Stimulated activated CD8-positive, alpha-beta memory T cell treated with anti-CD3 and anti-CD28 coated beads, Interleukin-7, amount 100 ng/mL, for 1 hour (primary cell): ENCODE data around the gene BRF1.
"Not testable (repeated sequence)": the region's sequence is repeated elsewhere in the genome, so short reads cannot be mapped to it uniquely, and the experiment has no call there.

Experiments
- DNase-seq, 2 donors: peaks; one replicate each; pipeline ENCODE4 v3.0.0-alpha.2; 2020; ENCODE audit warnings: low read depth in 2 of 2

Gene BRF1

GRCh38 chr14:105288936-105289335, 11.9 kb downstream of the BRF1 start:
- not testable (repeated sequence) for DNase-seq

DNA sequence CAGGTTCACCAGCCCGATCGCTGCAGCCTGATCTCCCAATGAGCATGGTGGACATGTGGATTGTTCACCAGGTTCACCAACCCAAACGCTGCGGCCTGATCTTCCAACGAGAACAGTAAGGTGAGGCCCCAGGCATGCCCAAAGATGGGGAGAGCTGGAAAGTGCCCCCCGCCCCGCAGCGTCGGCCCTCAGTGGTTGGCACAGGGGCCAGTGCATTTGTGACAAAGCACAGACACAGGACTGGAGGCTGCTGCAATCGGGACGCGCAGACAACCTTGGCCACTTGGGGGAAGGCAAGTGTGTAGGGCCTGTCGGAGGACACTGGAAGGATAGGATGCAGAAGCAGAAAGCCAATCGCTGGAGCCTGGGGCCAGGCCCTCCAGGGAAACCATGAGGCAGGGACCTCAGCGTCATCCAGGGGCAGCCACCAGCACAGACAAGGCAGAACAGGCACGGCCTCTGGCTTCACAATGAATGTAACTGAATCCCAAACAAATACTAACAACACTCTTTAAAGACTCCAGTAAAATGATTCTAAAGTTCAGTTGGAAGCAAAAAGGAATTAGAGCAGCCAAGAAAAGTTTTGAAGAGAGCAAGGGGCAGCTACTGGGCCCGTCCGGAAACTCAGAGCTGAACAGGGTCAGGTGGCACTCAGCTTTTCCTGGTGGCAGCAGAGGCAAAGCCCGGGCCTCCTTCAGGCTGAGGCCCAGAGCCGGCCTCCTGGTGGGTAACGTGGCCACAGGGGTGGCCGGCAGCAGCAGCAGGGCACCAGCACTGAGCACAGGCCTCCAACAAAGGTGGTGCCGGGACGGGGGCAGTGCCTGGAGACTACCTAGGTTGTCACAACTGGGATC, 13.3 kb downstream of the BRF1 start:
- no peak for DNase-seq

DNA sequence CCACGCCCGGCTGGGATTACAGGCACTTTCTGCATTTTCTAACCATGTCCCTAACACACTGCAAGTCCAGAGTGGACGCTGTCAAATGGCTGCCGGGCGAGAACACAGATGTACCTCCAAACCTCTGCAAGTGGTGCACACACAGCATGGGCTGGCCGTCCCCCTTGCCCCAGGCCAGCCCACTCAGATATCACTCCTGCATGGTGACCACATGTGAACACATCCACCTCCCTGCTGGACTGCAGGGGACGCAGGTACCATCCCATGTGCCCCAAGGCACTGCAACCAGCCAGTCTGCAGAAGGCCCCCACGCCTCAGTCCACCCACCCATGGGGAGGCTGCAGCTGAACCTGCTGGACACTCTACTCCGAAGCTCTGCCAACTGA, 14.0 kb downstream of the BRF1 start:
- no peak for DNase-seq

DNA sequence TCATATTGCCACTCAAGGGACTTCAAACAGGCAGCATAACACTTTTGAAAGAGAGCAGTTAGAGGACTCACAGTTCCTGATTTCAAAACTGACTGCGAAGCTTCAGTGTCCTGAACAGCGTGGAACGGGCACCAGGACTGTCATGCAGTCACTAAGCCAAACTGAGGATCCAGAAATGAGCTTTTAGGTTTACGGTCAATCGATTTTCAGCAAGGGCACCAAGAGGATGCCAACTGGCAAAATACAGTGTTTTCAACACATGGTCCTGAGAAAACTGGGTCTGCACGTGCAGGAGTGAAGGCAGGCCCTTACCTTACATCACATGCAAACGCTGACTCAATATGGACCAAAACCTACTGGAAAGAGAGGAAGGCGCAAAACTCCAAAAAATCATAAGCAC, 15.6 kb downstream of the BRF1 start:
- DNase-seq: no peak

GRCh38 chr14:105283899-105284298, 16.9 kb downstream of the BRF1 start:
- DNase-seq: no peak

DNA sequence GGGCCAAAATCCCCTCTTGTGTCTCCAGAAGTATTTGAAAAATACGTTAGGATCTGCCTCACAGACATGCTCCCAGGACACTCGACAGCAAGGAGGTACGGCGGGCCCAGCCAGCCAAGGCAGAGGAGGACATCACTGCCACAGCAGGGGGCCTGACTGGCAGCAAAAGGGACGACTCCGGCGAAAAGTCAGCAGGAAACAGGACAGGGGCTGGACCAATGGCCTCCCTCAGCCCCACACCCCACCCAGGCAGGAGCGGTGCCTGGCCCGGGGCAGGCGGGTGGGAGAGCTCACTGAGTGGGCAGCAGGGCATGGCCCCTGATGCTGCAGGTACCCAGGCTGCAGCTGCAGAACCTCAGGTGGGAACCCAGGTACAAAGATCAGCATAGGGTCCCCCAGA, 17.8 kb downstream of the BRF1 start:
- DNase-seq: no peak

- DNase-seq: no peak
Observed at GRCh38 chr14:105282098-105282725, 18.6 kb downstream of the BRF1 start.

DNA sequence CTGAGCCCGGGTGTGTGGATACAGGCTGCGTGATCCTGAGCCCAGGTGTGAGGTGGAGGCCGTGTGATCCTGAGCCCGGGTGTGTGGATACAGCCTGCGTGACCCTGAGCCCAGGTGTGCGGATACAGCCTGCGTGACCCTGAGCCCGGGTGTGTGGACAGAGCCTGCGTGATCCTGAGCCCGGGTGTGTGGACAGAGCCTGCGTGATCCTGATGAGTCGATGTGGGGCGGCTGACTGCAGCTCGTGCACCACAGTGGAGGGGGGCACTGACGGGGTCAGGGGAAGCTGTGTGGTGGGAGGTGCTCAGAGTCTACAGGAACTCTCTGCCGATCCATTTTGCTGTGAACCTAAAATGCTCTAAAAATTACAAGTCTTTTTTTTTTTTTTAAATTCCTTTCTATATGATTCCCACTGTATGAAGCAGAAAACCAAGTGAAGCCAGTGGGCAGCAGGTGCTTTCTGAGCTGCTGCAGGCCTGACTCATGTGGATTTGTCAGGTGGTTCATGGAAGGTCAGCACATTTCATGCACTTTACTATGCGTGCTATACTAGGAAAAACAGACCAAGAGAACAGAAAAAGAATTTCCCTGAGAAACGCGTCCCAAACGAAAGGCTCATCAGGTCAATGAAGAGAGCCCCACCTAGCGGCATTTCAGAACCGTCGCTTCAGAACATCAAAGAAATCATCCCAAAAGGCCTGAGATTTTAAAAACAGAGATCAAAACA, 19.3 kb downstream of the BRF1 start:
- DNase-seq: no peak

DNA sequence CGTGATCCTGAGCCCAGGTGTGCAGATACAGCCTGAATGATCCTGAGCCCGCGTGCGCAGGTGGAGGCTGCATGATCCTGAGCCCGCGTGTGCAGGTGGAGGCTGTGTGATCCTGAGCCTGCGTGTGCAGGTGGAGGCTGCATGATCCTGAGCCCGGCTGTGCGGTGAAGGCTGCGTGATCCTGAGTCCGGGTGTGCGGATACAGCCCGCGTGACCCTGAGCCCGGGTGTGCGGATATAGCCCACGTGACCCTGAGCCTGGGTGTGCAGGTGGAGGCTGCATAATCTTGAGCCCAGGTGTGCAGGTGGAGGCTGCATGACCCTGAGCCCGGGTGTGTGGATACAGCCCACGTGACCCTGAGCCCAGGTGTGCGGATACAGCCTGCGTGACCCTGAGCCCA, 20.3 kb downstream of the BRF1 start:
- DNase-seq: no peak

DNA sequence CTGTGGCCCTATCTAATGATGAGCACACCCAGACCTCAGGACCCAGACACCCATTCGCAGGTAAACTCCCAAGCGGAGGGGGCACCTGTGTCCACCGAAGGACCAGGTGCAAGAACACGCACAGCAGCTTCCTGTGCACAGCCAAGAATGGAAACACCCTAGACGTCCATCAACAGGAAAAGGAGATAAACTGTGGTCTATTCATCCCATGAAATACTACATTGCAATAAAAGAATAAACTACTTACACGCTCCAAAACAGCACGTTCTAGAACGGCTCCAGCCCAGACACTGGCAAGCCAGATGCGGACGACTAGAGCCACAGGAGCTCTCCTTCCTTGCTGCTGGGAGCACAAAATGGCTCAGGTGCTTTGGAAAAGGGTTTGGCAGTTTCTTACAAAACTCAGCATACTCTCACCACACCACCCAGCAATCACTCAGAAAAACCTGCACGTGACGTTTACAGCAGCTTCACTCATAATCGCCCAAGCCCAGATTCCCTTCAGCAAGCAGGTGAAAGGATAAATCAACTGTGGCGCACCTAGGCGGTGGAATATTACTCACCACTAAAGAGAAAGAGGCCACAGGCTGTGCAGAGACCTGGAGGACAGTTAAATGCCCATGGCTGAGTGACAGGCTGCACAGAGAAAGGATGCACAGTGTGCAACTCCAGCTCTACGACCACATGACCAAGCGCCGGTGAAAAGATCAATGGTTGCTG, 21.0 kb downstream of the BRF1 start:
- DNase-seq: no peak

DNA sequence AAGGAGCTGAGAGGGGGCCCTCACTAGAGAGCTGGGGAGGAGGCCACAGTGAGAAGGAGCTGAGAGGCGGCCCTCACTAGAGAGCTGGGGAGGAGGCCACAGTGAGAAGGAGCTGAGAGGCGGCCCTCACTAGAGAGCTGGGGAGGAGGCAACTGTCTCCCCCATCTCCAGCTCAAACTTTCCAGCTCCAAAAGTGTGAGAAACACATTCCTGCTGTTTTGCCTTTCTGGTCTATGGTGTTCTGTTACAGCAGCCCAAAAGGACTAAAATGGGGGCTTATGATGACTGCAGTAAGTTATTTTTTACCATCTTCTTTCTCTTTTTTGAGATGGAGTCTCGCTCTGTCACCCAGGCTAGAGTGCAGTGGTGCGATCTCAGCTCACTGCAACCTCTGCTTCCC, 23.4 kb downstream of the BRF1 start:
- not testable (repeated sequence) for DNase-seq

DNA sequence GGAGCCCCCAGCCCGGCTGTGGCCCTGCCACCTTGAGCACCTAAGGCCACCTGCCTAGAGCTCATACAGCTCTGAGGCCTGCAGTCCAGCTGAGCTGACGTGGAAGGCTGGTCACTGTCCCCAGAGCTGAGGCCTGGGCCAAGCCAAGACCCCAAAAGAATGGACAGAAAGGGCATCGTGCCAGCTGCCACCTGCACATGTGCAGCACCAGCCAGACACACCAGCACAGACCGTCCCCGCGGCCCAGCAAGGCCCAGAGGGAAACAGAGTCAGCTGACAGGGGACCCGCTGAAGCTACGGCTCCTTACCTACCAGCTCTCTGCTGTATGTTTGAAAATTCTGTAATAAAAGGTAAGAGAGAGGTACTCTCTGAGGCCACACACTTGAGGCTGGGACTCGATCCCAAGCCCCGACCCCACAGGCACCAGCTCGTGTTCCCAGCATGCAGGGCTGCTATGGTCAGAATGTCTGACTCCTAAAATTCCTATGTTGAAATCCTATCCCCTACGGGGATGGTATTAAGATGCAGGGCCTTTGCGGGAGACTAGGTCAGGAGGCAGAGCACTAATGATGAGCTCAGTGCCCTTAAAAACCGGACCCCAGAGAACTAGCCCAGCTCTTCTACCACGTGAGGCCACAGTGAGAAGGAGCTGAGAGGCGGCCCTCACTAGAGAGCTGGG, 25.4 kb downstream of the BRF1 start:
- no peak for DNase-seq

DNA sequence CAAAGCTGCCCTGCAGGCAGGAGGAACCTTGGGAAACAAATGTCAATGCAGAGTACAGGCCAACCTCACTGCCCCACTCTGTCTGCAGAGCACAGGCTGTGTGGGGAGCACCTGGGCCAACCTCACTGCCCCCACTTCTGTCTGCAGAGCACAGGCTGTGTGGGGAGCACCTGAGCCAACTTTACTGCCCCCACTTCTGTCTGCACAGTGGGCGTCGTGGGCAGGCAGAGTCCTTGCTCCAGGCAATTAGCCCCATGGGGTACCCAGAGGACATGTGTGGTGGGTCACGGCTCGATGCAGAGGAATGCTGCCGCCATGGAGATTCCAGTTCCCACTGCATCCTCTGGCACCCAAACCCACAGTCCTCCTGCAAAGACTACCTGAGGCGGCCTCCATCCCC, 26.2 kb downstream of the BRF1 start:
- no peak for DNase-seq

DNA sequence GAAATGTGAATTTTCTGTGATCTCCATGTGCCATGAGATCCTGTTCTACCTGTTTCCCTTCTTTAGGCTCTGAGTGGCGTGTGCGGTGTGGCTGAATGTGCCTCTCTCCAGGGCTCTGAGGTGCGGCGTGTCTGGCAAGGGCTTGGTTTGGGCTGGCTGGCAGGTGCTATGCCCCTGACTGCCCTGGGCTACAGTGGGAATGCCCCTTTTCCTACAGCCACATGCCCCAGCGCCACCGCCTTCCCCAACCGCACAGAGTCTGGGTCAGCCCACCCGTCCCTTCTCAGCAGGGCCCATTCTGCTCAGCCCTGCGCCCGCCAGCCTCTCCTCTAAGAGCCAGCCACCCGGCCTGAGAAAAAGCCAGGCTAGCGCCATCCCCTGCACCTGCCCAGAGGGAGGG, 27.7 kb downstream of the BRF1 start:
- no peak for DNase-seq

GRCh38 chr14:105272623-105273022, 28.2 kb downstream of the BRF1 start:
- DNase-seq: no peak

DNA sequence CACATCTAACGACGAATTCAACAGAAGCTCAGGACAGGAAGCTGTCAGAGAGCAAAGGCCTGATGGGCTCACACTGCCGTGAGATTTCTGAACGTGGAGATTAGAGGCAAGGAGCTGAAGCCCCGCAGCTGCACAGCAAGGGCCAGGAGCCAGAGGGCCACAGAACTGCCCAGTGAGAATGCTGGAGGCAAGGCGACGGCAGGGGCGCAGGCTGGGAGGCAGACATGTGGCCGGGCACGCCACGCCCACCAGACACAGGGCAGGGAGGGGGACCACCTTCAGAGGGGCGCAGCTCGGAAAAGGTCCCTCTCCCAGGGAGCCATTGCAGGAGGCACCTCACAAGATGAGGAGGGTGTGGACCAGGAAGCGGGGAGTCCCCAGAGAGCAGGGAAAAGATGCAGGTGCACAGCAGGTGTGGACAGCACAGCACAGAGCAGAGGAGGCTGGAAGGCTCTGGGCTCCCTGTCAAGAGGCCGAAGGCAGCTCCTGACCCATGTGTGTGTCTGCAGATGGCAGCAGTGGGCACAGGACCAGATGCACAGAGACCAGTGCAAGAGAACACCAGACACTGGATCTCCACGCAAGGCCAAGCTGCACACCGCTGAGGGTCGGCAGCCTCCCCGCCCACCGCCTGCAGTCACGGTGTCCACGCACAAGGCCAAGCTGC, 29.4 kb downstream of the BRF1 start:
- no peak for DNase-seq

DNA sequence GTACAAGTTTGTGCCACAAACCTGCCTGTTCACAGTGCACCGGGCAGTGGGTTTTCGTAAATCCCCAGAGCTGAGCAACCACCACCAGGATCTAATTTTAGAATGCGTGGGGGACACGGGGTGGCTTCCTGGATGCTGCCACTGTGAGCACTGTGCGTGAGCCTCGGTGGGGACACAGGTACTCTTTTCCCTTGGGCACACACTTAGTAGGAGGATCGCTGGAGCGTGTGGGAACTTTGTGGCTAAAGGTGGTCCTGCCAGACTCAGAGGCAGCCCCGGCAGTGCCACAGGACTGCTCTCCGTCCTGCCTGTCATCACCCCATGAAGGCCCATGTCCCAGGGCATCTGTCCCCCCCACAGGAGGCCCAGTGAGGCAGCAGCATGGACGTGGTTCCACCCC, 31.4 kb downstream of the BRF1 start:
- DNase-seq: no peak

DNA sequence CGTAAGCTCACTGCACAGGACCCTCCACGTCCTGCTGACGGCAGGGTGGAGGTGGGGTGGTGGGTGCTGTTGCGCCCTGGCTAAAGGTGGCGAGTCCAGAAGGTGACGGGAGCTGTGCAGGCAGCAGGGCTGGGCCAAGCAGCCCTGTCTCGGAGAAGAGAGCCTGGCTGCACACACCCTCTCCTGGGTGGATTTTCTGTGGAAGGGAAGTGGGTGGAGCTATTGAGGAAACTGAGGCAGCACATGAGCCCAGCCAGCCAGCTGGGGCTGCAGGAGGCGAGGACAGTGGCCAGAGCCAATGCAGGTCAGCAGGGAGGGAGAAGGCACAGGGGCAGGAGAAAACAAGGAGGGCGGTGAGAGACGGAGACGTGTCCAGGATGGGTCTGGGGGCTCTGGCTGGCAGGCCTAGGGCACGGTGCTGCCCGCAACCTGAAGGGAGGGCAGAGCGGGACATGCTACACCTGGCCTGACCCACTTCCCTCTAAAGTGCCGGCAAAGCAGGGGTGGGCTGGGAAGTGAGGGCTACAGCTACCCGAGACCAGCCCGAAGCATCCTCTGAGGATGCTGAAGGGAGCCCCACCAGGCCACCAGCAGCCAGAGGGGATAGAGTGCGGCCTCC, 32.0 kb downstream of the BRF1 start:
- DNase-seq: no peak

DNA sequence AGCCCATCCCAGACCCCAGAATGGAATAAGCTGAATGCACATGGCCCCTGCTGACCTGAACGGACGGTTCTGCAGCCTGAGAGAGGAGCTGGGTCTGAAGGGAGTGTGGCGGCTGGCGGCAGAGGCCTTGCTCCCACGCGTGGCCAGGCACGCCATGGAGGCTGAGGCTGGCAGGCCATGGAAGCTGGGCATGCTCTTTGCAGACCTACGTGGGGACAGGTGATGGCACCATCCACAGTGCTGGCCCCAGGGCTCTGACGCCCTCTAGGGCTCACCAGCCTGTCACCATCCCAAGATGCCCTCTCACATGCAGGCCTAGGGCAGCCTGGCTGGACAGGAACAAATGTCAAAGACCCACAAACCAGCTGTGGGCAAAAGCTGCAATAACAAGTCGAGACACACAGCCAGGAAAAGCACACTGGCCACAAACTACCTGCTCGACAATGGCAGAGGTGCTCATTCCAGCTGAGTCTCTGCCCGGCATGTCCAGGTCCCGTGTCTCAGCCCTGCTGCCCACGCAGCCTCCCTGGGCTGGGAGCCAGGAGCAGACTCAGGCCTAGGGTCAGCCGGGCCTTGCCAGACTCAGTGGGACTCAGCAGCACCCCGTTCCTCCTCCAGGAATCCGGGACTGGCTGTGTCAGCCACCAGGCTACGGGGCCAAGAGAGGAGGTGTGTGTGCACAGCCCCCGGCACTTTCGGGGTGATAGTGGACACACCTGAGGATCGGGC, 32.8 kb downstream of the BRF1 start:
- no peak for DNase-seq

- DNase-seq: no peak
Observed at GRCh38 chr14:105261781-105262180, 39.0 kb downstream of the BRF1 start.
